ENCODE data around the gene PEMT.

The PEMT gene

DNA sequence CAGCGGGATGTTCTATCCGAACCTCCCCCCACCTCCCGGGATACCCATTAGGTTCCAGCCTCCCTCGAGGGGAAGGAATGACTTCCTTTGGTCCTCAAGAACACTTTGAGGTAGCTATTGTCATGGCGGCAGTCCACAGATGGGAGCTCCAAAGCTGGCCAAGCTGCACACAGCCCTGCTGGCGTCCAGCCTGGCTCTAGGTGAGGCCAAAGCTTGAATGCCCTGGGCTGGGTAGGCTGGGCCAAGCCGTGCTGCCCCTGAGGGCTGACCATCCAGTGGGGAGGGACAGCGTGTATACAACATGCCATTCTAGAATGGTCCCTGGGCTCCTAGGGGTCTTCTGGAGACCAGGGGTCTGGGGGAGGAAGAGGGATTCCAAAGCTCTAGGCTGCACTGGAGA, 43.5 kb downstream of the PEMT start:
- Histone ChIP-seq H3K4me1 (peaks cover 10% of the 10 kb centered on the region), H3K36me3 (replicated peaks) (no peaks in the 10 kb centered on the region), H3K27me3 (ENCODE audit: low read depth) (no peaks in the 10 kb centered on the region), H3K4me3 (no peak overlapping the region), H3K9me3 (no peaks in the 10 kb centered on the region)
- in situ Hi-C loops (cut with MboI; ENCODE audit: low sequenced_read_pairs): no loop called here
- DNase-seq (ENCODE audit: low spot score in 2 of 2): no peak

DNA sequence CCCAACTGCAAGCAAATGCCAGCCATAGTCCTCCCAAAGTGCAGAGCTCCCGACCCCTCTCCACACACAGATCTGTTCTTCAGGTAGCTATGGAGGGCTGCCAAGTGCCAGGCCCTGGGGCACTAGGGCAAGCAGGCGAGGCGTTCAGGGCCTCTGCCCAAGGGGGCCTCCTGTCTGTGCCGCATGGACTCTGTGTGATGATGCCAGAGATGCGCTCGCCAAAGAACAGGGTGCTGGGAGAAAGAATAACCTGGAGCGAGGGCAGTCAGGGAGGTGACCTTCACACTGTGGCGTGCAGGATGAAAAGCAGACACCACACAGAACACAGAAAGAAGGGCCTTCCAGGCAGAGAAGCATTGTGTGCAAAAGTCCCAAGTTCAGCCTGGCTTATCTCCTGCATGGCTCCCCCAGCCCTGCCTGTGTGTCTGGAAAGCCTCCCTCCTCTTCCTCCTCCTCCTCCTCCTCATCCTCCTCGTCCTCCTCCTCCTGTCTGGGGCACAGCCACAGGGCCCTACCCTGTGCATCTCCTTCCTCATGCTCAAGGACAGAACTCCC, 44.2 kb downstream of the PEMT start:
- Histone ChIP-seq H3K36me3 (replicated peaks) (no peaks in the 10 kb centered on the region), H3K4me3 (no peak overlapping the region), H3K4me1 (peaks cover 10% of the 10 kb centered on the region), H3K27me3 (ENCODE audit: low read depth) (no peaks in the 10 kb centered on the region), H3K9me3 (no peaks in the 10 kb centered on the region)
- in situ Hi-C loops (cut with MboI; ENCODE audit: low sequenced_read_pairs): no loop called here
- DNase-seq (ENCODE audit: low spot score in 2 of 2): no peak

DNA sequence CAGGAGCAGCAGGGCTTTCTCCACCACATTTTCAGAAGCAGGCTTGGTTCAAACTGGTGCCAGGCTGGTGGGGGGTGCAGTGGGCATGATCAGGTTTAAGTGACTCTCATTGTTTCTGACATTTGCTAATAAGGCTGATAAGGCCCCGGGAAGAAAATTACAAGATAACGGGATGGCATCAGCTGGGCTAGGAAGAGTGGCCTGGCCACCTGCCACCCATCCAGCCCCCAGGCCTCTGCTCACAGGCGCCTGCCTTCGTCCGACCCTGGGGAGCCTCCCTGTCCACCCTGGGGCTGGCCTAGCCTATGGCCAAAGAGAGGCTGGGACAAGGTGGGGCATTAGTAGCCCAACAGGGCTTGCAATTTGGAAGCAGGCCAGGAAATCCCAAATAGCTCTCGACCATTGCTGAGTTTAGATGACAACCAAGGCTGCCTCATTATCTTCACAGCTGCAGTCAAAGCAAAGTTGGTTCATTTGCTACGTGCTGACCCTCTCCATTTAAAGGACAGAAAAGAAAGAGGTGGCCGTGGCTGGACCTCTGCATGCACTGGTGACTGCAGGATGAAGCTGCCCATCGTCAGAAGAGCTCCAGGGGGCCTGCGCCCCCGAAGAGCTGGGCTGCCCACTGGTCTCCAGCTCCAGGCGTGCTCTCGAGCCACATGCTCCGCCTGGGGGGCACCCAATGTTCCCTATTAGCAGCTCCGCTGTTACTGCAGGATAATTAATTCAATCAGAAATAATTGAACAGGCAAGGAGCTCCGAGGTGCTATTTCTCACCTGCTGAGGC, 44.9 kb downstream of the PEMT start:
- Histone ChIP-seq H3K36me3 (replicated peaks) (no peaks in the 10 kb centered on the region), H3K4me1 (peaks cover 10% of the 10 kb centered on the region), H3K27me3 (ENCODE audit: low read depth) (no peaks in the 10 kb centered on the region), H3K9me3 (no peaks in the 10 kb centered on the region), H3K4me3 (no peak overlapping the region)
- in situ Hi-C loops (cut with MboI; ENCODE audit: low sequenced_read_pairs): no loop called here
- DNase-seq (ENCODE audit: low spot score in 2 of 2): no peak

DNA sequence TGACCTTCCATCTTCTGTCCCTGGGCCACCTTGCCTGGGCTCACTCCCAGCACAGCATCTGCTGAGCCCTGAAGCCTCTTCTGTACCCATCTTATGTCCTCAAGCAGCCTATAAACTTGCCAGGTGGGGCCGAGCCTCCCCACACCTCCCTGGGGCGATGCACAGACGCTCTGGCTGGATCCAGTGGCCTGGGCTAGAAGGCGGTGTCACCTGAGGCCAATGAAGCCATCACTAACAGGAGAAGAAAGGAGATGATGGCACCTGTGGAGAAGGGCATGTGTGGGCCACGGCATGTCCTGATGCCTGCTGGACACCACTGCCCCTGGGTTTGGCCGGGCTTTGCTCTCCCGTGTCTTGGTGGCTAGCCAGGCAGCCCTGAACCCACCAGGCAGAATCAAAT, 45.5 kb downstream of the PEMT start:
- Histone ChIP-seq H3K27me3 (ENCODE audit: low read depth) (no peaks in the 10 kb centered on the region), H3K9me3 (no peaks in the 10 kb centered on the region), H3K4me3 (no peak overlapping the region), H3K36me3 (replicated peaks) (no peaks in the 10 kb centered on the region), H3K4me1 (peaks cover 8% of the 10 kb centered on the region)
- no peak for DNase-seq (ENCODE audit: low spot score in 2 of 2)
- in situ Hi-C loops (cut with MboI; ENCODE audit: low sequenced_read_pairs): no loop called here

DNA sequence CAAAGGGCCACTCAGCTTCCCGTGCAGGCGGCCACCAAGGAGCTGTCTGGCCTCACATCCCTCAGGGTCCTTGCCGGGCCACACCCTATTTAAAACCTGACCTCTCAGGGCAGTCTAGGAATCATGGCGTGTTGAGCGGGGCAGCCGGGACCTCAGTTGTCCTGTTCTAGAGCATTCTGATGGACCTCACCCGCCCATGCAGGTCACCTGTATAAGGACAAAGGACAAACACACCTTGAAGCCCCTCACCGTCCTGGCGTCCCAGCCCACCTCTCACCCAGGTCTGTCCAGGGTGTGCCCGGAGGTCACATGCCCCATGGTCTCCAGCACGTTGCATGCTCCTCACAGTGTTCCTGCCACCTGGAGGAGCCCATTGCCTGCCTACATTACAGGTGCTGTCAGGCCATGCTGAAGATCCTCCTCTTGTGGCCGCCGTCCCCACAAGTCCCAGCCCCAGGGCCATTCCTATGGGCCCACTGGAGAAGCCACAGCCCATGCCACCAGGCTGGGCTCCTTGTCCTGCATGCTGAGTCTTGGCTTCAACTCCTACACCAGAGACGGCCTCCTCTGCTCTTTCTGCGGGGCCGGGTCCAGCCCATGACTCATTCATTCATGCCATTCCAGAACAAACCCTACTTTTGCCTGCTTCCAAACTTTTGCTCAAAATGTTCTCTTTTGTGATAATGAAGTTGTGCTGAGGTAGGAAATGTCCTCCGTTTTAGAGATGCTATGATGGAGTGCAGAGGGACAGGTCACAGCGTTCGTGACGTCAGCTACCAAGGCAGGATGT, 46.3 kb downstream of the PEMT start:
- Histone ChIP-seq H3K36me3 (replicated peaks) (no peaks in the 10 kb centered on the region), H3K4me1 (peaks cover under 1% of the 10 kb centered on the region), H3K9me3 (no peaks in the 10 kb centered on the region), H3K4me3 (no peak overlapping the region), H3K27me3 (ENCODE audit: low read depth) (no peaks in the 10 kb centered on the region)
- DNase-seq (ENCODE audit: low spot score in 2 of 2): no peak
- in situ Hi-C loops (cut with MboI; ENCODE audit: low sequenced_read_pairs): no loop called here

DNA sequence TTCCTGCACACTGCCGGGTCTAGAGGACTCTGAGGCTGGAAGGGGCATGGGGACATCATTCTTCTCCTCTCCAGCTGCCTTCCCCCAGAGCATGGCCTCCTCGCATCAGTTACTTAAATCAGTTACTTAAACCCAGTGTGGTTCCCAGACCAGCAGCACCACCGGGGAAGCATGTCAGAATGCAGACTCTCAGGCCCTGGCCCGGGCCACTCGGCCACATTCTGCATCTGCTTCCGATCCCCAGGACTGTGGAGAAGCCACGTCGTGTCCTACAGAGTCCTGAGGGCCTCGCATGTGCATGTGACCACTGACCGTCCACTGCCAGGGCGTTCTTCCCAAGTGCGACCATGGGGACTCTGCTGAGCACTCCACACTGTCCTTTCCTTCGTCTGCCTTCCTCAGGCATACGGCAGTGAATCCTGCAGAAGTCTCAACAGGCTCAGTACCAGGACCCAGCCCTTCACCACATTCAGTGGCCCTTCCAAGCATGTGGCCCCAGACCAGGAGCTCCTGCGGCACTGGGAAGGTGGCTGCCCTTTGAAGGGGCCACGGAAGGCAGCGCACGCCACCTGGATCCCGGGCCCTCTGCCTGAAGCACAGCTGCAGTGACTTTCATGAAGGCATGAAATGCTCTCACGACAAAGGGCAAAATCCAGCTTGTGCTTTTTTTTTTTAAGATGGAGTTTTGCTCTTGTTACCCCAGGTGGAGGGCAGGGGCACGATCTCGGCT, 48.4 kb downstream of the PEMT start:
- Histone ChIP-seq H3K27me3 (ENCODE audit: low read depth) (no peaks in the 10 kb centered on the region), H3K4me3 (no peak overlapping the region), H3K36me3 (replicated peaks) (no peaks in the 10 kb centered on the region), H3K9me3 (no peaks in the 10 kb centered on the region), H3K4me1 (peaks cover 6% of the 10 kb centered on the region)
- in situ Hi-C loops (cut with MboI; ENCODE audit: low sequenced_read_pairs): no loop called here
- DNase-seq (ENCODE audit: low spot score in 2 of 2): no peak

DNA sequence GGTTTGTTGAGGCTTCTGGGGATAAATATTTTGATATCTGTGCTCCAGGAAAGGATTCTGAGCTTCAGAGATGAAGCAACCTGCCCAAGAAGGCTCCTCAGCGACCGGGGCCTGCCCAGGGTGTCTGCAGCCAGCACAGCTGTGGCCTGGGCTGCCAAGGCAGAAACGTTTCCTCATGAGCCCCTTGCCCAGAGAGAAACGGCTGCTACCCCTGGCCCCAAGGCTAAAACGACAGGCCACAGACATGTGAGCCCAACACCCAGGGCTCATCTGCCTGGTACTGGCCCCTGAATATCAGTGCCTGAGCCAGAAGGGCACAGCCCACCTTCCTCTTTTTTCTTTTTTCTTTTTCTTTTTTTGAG, 49.9 kb downstream of the PEMT start:
- Histone ChIP-seq H3K4me1 (peaks cover 6% of the 10 kb centered on the region), H3K36me3 (replicated peaks) (no peaks in the 10 kb centered on the region), H3K9me3 (no peaks in the 10 kb centered on the region), H3K4me3 (no peak overlapping the region), H3K27me3 (ENCODE audit: low read depth) (no peaks in the 10 kb centered on the region)
- in situ Hi-C loops (cut with MboI; ENCODE audit: low sequenced_read_pairs): no loop called here
- no peak for DNase-seq (ENCODE audit: low spot score in 2 of 2)

DNA sequence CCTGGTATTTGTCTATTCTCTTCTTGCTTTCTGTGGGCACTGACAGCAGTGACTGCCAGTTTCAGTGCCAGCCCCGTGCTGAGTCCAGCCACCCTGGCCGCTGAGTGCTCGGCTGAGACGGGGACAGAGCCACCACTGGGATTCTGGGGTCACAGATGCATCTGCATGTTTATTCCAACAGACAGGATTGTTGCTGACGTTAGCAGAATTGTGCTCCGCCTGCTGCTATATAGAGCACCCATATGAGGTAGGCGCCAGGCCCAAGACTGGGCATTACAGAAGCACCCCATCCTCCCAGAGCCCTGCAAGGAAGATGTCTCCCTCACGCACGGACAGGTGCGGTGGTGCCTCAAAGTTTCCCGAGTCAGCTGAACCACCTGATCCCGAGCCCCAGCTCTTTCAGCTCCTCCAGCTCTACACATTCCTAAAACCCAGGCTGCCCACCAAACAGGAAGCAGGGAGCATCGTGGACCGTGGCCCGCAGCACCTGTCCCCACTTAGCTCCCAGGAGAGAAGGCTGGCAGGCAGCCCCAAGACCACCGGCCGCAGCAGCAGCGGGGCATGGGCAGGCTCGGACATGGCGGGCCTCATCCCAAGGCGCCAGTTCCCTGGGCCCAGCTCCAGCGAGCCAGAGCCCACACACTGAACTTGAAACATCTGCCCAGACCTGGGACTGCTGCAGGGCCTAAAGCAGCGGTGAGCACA, 50.4 kb downstream of the PEMT start:
- Histone ChIP-seq H3K9me3 (no peaks in the 10 kb centered on the region), H3K4me3 (no peak overlapping the region), H3K4me1 (peaks cover 6% of the 10 kb centered on the region), H3K36me3 (replicated peaks) (no peaks in the 10 kb centered on the region), H3K27me3 (ENCODE audit: low read depth) (no peaks in the 10 kb centered on the region)
- no peak for DNase-seq (ENCODE audit: low spot score in 2 of 2)
- in situ Hi-C loops (cut with MboI; ENCODE audit: low sequenced_read_pairs): no loop called here

DNA sequence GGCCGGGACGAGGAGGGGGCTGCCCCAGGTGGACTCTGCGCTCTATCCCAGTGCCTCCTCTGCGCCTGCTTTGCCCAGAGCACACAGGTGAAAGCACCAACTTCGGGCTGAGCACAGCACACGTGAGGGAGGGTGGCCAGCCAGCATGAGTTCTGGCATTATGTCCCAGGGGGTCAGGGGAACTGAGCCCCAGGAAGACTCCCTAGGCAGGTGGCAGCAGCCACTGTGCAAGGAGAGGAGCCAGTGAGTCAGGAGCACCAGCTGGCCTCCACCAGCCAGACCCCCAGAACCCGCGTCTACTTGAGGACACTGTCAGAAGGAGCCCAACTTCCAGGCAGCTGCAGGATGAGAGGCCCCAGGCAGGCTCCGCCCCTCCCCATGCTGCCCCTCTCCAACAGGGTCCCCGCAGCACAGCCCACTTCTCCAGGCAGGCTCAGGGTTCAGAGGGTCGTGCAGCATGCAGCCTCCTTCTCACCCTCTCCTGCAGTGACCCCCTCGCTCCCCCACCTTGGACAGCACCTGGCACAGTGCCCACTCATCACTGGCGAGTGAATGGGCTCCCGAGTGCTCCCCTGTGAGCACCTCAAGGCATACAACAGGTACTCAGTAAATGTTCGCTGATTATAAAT, 51.1 kb downstream of the PEMT start:
- Histone ChIP-seq H3K9me3 (no peaks in the 10 kb centered on the region), H3K27me3 (ENCODE audit: low read depth) (no peaks in the 10 kb centered on the region), H3K4me1 (peaks cover 6% of the 10 kb centered on the region), H3K36me3 (replicated peaks) (no peaks in the 10 kb centered on the region), H3K4me3 (no peak overlapping the region)
- no peak for DNase-seq (ENCODE audit: low spot score in 2 of 2)
- in situ Hi-C loops (cut with MboI; ENCODE audit: low sequenced_read_pairs): no loop called here

DNA sequence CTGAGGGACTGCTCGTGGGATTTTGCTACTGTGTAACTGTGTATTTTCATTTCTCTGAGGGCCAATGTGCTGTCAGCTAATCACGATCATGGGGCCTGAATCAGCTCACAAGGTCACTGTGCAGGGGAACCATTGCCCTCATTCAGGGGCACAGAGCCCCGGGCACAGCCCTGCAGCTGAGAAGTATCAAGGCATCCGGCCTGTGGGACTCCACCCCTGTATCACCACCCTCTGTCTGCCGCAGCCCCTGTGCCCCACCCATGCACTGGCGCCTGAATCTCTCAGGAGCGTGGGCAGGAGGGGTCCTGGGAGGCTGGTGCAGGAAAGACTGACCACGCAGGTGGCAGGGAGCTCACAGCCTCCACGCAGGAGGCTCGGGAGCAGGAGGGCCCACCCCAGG, 51.9 kb downstream of the PEMT start:
- no peak for DNase-seq (ENCODE audit: low spot score in 2 of 2)
- in situ Hi-C loops (cut with MboI; ENCODE audit: low sequenced_read_pairs): no loop called here
- H3K4me3 ChIP-seq: no peak overlapping the region
- peaks cover 6% of the 10 kb centered on the region for H3K4me1 ChIP-seq
- no peaks in the 10 kb centered on the region for H3K36me3 ChIP-seq (replicated peaks)
- H3K9me3 ChIP-seq: no peaks in the 10 kb centered on the region
- H3K27me3 ChIP-seq (ENCODE audit: low read depth): no peaks in the 10 kb centered on the region

DNA sequence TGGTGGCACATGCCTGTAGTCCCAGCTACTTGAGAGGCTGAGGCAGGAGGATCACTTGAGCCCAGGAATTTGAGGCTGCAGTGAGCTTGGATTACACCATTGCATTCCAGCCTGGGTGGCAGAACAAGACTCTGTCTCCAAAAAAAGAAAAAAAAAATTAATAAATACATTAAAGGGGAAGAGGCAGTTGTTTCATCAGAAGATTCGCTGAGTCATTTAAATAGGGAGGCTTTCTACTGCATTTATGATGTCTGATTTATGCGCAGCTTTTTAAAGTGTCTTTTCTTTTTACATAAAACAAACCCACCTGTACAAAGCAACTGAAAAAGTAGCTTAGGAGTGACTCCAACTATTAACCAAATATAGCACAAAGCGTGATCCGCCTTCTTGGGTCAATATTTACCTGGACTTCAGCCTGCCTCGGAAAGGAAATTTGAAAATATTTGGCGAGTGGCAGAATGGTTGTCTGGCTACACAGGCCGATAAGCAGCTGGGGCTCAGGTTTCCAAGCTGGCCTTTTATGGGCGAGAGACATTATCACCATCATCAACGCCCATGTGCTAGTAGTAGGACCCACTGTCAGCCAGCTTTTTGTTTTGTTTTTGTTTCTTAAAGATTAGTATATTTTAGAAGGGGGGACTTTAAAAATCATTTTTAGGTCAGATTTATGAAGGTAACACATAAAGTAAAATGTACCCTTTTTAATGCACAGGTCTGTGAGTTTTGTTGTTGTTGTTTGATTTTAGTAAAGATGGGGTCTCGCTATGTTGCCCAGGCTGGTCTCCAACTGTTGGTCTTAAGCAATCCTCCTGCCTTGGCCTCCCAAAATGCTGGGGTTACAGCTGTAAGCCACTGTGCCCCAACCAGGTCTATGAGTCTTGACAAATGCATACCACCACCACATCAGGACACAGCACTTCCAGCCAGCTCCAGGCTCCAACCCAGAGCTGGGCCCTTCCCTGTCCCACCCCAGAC, 52.8 kb downstream of the PEMT start:
- Histone ChIP-seq H3K27me3 (ENCODE audit: low read depth) (no peaks in the 10 kb centered on the region), H3K9me3 (no peaks in the 10 kb centered on the region), H3K4me1 (peaks cover 6% of the 10 kb centered on the region), H3K36me3 (replicated peaks) (no peaks in the 10 kb centered on the region), H3K4me3 (no peak overlapping the region)
- in situ Hi-C loops (cut with MboI; ENCODE audit: low sequenced_read_pairs): no loop called here
- DNase-seq (ENCODE audit: low spot score in 2 of 2): peak in 1 of 2 experiments; percentile 33

DNA sequence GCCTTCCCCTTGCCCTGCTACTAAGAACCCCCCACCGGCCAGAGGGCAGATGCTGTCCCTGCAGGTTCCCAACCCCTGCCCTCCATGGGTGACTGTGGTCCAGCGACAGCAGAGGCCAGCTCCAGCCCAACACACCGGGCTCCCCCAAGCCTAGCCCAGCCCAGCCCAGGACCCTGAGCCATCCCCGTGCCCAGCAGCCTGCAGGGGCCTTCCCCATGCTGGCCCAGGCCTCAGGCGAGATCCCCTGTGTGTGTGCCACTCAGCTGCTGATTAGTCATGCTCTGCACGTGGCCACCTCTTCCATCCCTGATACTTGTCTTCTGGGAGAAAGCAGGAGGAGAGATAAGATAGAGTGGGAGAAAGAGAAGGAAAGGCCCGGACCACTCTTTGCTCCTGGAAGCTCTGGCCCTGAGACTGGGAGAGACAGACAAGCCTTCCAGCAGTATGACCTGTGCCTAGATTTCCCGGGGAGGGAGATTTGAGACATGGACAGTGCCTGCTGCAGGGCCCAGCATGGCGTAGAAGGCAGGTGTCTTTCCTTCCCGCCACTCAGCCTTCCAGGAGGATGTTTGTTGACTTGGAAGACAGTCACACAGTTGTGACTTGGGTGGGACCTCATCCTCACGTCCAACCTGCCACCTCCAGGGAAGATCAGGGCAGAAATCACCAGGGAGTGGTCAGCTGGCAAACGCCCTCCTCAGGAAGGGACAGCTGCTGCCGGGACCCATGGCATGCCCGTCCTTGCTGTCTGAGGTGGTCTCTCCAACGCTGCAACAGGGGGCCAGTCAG, 54.0 kb downstream of the PEMT start:
- DNase-seq (ENCODE audit: low spot score in 2 of 2): no peak
- in situ Hi-C loops (cut with MboI; ENCODE audit: low sequenced_read_pairs): no loop called here
- Histone ChIP-seq H3K27me3 (ENCODE audit: low read depth) (no peaks in the 10 kb centered on the region), H3K9me3 (no peaks in the 10 kb centered on the region), H3K36me3 (replicated peaks) (no peaks in the 10 kb centered on the region), H3K4me3 (no peak overlapping the region), H3K4me1 (peaks cover 14% of the 10 kb centered on the region)

All from HAP-1 (cell line).